Activated CD8-positive, alpha-beta memory T cell treated with anti-CD3 and anti-CD28 coated beads for 1 hour (primary cell): ENCODE results near the gene BBX.
A peak's percentile ranks its signal among the peaks of the same experiment; 100 is the strongest.

Experiments
- DNase-seq, 2 donors: peaks; one replicate each; pipeline ENCODE4 v3.0.0-alpha.2; 2020; ENCODE audit warnings: low read depth in 1 of 2; ENCODE audit errors: extremely low read depth in 1 of 2

Gene BBX

DNA sequence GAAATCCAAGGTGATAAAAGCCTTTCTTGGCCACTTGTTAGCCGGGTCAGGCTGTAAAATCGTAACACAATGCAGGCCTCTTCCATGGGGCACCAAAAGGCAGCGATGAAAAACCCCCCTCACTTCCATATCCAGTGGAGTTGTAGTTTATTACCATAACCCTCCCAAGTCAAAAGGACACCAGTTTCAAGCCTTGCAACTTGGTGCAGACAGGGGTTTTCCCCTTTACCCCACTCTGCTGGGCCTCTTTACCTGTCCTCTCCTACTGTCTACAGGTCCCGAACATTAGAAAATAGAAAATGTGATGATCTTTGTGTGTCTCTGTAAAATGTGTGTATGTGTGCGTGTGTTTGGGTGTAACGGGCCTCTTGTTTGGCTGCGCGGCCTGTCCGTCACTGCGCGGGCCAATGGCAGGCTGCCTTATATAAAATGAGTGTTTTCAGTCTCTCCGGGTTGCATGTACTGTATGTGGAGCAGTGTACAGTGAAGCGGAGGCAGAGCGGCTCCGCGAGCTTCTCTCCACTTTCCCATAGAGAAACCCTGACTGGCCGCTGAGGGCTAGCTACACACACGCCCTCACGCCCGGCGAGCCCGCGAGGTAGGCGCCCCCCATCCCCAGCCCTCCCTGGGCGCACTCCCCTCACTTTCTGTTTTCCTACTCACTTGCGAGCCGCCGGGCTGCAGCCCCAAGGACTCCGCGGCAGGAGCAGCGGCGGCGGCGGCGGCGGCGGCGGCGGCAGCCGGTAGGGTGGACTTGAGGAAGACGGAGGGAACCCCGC, at the start of gene BBX:
Gene BBX, plus strand, starts transcription at position 453 of the 779 bp plus-strand sequence. CDS start 187,499 bp downstream, outside the sequence.
- DNase-seq = peak; percentile 78

DNA sequence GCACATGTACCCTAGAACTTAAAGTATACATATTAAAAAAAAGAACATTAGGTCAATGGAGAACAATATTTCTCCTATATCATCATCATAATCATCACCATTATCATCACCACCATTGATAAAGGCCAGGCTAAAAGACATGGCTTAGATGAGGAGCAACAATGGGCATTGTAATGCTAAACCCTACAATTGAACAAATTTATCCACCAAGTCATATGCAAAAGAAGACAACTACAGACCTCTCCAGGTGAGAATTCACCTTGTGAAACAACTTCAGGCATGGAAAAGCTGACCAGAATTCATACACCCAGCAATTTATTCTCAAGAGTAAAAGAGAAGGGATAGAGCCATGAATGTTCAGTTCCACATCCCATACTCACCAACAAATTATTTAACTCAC, 46.3 kb upstream of the BBX start:
- DNase-seq = no peak

DNA sequence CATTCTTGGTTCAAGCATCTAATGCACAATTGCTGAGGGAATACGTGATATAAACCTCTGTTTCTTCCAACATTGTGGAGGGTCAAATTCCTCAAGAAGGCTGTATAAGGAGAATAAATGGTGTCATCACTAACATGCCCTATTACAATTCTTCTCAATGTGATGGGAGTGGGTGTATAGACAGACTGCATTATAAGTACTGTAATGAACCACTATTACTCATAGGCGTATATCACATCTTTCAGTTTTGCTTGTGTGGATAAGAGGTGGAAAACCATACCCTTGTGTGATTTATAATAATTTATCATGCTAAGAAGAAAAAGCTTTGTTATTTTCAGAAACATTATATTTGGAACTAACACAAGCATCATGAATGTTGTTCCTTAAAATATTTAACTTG, 35.3 kb upstream of the BBX start:
- DNase-seq = no peak

DNA sequence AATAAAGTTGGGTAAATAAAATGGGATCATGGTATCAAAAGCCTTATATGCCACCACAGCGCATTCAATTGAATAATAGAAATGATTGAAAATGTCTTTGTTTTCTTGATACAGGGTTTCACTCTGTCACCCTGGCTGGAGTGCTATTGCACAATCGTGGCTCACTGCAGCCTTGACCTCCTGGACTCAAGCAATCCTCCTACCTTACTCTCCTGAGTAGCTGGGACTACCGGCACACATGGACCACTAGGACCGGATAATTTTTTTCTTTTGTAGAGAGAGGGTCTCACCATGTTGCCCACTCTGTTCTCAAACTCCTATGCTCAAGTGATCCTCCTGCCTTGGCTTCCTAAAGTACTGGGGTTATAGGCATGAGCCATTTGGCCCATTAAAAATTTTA, 33.8 kb upstream of the BBX start:
- DNase-seq = no peak

DNA sequence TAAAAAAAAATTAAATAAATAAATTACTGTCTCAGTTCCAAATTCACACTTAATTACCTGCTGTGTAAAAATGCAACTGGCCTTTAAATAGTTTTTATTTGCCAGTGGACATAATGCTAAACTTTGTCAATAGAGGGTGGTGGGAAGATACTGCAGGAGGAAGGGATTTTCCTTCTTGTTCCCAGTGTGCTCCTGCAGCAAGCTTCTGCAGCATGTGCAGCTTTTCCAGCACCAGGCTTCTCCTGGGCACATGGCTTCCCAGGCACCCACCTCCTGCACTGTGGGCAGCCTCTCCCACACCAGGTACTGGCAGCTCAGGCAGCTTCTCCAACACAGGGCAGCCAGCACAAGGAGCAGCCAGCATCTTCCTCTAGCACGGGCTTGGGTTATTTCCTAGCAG, 29.6 kb upstream of the BBX start:
- no peak for DNase-seq

DNA sequence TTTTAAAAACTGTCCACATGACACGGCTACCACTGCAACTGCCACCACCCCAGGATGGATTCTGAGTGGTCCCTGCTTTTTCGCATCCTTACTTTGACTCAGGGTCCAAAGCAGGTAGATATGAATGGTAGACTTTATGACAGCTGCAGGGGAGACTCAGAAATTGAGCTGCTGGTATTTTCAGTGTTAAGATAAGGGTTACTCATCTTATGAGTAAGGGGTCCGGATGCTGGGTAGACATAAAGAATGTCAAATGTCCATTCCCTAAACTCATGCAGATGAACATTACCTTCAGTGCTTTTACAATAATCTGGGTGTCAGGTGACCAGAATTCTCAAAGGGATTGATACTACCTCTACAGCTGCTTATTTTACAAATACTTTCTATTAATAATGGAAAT, 25.9 kb upstream of the BBX start:
- no peak for DNase-seq

DNA sequence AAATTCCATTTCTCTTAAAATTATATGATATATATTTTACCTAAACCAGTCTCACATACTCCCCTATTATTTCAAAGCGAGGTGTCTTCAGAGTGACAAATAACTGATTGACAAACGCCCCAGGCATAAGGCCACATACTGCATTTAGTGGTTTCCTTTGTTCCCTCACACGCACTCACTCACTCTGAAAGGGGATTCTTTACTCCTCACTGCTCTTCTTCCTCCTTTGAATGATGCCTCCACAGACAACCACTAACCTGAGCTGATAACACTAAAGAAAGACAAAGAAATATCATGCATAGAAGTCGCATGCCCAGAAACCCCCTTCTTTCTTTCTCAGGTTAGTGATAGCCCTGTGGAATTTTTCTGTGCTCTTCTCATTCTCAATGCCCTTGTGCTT, 24.1 kb upstream of the BBX start:
- no peak for DNase-seq

DNA sequence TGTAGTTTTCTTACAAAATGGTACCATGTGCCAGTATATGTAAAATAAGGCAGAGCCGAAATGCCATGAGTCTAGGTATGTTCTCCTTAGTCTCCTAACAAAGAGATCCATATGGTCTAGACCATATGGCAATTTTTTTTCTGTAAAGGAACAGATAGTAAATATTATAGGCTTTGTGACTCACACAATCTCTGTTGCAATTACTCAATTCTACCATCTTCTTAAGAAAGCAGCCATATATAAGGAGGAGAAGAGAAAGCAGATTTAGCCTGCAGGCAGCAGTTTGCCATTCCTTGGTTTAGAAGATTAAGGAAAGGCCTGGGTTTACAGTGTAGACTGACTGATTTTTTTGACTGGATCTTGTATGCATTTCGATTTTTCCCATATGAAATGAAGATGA, 16.3 kb upstream of the BBX start:
- DNase-seq = no peak

DNA sequence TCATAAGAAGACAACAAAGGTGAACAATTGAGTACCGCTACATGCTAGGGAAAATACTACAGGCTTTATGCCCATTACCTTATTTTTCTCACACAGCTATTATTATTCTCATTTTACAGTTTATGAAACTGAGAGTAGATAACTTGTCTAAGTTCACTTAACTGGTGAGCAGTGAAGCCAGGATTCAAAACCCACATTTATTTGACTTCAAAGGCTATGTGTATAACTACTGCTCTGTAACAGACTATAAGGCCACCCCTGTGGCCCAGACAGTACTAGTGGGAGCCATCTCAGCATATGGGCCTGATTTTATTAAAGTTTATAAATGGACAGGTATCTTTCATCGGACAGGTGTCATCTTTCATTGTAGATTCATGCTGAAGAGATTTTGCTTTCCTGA, 14.4 kb upstream of the BBX start:
- DNase-seq = no peak

DNA sequence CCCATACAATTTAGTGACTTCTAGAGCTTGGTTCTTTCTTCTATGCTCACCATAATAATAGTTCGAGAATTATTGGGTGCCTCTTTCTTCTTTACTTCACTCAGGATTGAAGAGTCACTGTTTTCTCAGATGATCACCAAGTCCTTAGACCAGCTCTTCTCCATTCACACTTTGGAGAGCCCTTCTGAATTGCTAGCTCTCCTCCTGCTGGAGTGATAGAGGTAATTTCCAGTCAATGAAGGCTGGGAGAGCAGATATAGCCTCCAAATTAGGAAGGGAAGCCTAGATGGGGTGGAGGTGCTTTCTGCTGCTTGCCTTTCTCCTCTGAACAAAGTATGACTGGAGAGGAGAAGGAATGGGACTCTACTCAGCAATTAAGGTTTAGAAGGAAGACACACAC, 10.7 kb upstream of the BBX start:
- DNase-seq = no peak

DNA sequence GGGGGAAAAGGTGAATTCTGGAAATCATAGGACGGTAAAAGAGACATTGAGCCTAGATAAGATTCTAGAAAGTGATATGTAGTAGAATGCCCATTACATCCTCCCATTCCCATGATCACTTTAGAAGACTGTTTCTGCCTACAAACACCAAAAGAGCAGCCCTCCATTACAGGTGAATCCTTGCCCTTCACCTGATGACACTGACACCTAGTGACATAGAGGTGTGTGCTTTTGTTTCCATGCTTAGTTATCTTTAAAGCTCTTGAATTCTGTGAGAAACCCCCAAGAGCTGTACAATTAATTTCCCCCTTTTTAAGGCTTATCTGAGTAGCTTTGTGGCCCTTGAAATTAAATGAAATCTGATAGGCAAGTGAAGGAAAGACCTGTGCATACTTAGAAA, 8.3 kb upstream of the BBX start:
- DNase-seq = no peak

DNA sequence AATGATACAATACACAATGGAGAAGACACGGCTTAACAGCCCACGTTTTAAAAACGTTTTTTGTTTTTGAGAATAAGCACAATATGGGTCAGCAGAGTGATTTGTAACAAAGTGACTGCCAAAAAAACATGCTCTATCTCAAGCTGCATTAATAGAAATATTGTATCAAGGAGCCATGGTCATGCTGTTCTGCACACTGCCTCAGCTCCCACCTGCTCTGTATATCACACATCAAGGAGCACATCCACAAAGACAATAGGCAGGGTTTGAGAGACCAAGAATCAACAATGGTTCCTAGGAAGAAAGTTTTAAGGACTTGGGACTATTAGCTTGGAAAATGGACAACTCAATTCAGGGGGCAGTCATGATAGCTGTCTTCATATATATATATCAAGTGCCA, 6.3 kb upstream of the BBX start:
- DNase-seq = no peak

DNA sequence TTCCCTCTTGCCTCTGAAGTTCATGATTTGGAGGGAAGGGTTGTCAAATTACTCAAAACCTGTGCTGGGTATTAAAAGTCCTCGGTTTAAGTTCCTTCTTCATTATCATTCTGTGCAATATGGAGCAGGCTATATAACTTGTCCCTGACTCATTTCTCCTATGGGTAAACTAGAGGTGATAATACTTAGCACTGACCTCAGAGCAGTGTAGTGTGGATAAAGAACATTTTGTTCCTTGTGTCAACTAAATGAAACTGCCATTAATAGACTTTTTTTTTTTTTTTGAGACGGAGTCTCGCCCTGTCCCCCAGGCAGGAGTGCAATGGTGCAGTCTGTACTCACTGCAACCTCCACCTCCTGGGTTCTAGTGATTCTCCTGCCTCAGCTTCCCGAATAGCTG, 2.2 kb upstream of the BBX start:
- DNase-seq = no peak

DNA sequence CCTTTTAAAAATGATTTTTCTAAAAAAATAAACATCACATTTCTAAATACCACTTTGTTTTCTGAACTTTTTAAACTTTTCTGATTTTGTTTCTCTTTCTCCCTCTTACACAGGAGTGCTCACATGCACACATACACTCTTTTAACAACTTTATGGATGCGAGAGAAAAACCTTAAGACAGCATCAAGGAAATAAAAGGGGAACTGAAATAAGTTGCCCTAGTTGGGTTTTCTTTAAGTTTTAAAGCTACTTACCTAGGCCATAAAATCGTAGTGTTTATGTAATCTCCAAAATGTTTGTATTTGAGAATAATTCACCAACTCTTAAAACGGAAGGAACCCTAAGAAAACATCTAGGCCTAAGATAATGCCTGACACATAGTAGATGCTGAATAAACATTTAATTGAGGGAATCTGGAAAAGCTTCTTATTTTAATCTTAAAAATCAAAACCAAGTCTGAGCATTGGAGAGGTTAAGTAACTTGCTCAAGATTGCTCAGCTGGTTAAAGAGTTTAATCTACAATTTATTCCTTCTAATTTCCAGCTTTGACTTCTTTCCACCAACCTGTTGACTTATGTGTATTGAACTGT, 1.2 kb upstream of the BBX start:
- no peak for DNase-seq

DNA sequence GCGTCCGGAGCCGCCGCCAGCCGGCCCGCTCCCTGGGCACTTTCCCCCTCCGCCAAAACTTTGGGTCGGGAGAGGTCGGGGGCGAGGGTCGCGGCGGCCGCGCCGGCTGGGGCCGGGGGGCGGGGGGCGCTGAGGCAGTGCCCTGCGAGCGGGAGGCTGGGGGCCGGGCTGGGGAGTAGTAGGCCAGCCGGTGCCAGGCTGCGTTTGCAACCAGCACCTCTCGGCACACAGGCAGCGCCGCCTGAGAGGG, 452 bp downstream of the BBX start:
- no peak for DNase-seq

DNA sequence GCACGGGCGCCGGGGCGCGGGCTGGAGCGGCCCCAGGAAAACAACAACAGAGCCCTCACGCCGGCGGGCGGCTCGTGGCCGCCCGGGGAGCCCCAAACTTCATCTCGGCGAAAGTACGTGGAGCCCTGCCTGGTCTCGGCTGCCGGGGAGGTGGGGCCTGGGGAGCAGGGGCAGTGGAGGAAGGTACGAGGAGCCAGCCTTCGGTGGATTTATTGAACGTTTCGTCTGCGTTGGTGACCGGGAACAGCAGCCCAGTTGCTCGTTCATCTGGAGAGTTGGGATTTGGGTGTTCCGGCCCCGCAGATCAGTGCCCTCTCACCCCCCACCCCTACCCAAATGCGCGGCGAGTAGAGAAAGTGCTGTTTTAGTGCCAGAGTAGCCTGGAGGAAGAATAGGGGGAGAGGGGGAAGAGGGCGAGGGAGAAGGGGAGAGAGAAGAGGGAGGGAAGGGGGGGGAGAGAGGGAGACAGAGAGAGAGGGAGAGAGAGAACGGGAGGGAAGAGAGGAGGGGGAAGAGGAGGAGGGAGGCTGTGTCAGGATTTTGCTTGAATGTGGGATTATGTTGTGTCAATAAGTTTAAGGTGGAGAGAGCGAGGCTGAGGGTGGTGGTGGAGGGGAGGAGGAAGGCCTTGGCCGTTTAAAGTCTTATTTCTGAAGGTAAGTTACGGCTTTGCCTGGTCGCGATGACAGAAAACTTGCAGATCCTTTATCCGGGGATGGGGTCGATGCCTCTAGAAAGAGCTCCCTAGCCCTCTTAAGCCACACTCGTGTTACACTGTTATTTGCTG, 970 bp downstream of the BBX start:
- DNase-seq = peak in 1 of 2 donors; percentile 21

DNA sequence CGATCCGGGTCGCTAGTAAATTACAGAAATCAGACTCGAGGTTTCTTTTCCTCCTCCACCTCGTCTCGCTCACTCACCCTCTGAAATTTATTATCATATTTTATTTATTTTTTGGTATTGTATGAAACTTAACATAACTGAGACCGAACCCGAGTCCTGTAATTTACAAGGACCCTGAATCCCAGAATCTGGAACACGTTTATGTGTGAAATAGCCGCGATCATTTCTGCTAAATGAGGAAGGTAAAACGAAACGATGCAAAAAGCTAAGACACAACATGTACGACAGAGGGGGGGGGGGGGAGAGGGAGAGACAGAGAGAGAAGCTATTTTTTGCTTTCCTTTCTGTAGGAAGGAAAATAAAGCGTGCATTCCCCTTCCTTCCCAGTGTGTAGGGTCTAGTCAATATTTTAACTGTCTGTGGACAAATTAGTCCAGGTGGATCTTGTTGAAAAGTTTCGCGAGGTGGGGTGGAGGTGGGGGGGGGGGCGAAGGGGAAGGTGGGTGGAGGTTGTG, 1.6 kb downstream of the BBX start:
- no peak for DNase-seq

DNA sequence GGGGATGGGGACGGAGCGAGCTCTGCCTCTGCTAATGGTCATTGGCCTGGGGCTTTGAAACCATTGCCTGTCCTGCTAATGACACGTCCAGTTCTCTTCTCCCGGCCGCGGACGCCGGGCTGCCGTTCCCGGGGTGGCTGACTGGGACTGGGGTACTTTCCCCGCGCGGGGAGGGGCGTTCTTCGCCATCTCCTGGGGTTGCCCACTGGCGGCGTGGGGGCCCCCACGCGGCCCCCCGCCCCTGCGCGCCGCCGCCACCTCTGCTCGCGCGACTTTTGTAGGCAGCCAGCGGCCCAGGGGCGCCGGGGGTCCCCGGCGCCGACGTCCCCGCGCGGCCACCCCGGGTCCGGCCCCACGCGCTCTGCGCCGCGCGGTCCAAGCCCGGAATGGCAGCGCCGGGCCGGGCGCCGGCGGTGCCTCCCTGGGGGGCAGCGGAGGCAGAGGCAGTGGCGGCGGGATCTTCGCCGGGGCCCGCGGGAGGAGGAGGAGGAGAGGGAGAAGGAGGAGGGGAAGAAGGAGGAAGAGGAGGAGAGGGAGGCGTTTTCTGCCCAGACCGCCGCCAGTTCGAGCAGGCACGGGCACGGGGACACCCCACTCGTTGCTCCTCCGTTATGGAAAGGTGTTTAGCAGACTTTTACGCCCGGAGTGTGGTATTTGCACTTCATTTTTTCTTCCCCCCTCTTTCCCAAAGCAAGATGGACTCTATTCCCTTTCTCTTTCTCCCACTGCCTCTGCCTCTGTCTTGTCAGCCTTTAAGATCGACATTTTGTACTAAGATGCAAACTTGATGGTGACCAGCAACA, 2.3 kb downstream of the BBX start:
- DNase-seq = peak in 1 of 2 donors; percentile 28

DNA sequence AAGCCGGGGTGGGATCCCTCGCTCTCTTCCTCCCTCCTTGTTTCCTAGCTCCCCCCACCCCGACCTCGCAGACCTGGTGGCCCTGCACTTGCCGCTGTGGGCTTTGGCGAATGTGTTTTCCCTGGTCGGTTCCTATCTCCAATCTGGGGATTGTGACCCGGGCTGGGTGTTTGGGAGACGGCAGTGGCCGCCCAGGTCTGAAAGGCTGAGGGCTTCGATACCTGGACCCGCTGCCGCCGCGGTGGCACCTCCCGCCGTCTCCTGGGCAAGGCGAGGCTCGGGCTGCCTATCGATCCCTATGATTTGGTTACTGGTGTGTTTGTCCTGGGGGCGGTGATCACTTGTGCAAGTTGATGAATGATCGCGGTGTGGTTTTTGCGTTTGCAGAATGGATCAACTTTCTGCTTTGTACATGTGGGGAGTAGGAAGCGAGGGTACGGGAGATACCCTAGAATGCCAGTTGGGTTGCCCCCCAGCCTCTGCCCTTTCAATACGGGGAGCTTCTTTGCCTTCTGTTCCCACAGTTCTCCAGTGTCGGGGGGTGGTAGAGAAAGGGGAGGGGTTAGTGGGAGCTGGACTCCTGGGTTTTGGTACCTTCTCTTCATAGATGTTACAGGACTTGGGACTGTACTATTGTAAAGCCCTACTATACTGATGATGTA, 3.0 kb downstream of the BBX start:
- DNase-seq = no peak

DNA sequence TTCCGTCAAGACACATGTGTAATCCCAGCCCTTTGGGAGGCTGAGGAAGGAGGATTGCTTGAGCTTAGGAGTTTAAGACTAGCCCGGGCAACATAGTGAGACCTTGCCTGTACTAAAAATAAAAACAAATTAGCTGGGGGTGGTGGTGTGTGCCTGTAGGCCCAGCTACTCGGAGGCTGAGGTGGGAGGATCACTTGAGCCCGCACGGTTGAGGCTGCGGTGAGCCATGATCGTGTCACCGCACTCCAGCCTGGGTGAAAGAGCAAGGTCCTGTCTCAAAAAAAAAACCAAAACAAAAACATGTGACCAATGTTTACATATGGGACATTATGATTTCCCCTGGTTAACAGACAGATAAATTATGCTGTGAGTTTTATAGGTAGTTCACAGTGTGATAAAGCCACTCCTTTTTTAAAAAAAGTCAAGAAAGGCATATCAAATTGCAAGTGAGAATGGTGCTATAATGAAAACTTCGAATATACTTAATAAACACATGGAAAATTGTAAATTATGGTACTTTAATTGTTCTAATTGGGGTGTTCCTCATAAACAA, 9.2 kb downstream of the BBX start:
- DNase-seq = no peak
